Measurements from ENCODE around the gene MYH6.

GRCh38 chr14:23446291-23446851 is 38.3 kb upstream of the MYH6 start:
- TF ChIP-seq CTCF (IDR thresholded peaks at IDR 0.05) (no peak), POLR2A (IDR thresholded peaks at IDR 0.05) (no peak)

Data from lower leg skin (tissue), 3 donors.